Choroid plexus epithelial cell (primary cell): ENCODE data around the gene SCN5A.
A peak's percentile ranks its signal among the peaks of the same experiment; 100 is the strongest.

Experiments used
- DNase-seq: peaks from one replicate; pipeline ENCODE4 v3.0.0-alpha.2; 2010; ENCODE audit warnings: low read depth
- H3K4me3 ChIP-seq: 2 replicates; pipeline ENCODE4 v1.5.1; 2011; ENCODE audit warnings: low read depth, mild to moderate bottlenecking, control low read depth, low read length, moderate library complexity
- TF ChIP-seq, protein P1 (sequence below): conservative IDR thresholded peaks from 2 replicates; pipeline ENCODE4 v1.5.1; 2011; ENCODE audit warnings: low read depth, mild to moderate bottlenecking, control low read depth, inconsistent platforms, low read length, moderate library complexity

SCN5A gene

DNA sequence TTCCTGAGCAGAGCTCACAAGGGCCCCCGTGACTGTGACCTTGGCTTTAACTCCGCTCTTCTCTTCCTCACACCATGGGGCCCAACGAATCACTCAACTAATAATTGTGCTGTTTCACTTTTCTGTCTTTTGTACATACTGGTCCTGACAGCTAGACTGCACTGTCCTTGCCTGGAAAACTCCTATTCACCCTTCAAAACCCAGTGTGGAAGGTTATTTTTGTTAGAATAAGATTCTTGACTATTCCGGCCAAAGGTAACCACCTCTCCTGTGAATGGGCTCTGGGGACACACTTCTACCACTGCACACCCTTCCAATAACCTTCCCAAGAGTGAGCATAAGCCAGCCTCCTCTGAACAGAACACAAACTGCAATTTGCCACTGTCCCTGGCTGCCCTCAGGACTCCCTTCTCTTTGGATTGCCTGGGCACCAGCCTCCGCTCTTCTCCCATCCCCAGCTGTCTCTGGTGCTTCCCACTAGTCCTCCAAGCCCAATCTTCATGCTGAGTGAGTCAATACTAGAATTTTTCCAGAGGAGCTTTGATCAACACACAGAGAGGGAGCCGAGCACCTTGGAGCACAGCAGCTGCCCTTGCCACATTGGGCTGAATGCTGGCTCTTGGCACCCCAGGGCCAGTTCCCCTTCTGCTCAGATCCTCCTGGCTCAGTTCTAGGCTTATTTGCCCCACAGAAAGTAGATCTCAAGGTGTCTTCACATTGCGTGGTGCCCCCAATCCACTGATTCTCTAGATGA is 2.1 kb downstream of the SCN5A start:
- no peak overlapping the region for H3K4me3 ChIP-seq
- no peak for DNase-seq
- TF ChIP-seq, protein P1, sequence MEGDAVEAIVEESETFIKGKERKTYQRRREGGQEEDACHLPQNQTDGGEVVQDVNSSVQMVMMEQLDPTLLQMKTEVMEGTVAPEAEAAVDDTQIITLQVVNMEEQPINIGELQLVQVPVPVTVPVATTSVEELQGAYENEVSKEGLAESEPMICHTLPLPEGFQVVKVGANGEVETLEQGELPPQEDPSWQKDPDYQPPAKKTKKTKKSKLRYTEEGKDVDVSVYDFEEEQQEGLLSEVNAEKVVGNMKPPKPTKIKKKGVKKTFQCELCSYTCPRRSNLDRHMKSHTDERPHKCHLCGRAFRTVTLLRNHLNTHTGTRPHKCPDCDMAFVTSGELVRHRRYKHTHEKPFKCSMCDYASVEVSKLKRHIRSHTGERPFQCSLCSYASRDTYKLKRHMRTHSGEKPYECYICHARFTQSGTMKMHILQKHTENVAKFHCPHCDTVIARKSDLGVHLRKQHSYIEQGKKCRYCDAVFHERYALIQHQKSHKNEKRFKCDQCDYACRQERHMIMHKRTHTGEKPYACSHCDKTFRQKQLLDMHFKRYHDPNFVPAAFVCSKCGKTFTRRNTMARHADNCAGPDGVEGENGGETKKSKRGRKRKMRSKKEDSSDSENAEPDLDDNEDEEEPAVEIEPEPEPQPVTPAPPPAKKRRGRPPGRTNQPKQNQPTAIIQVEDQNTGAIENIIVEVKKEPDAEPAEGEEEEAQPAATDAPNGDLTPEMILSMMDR: no peak

DNA sequence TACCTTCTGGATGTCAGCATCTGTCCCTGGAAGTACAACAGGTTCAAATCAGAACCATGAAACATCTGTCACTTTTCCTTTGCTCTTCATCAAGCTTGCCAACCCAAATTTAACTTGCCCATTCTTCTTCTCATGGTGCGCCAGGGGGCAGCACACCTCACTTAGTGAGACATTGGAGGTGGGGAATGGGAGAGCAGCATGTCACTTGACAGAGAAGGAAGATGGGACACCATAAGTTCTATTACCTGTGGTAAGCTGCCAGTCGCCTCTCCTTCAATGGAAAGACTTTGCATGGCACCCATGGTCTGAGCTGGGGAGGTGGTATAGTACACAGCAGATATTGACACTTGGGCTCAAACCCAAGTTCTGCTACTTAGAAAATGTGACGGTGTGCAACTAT is 2.9 kb downstream of the SCN5A start:
- peak; percentile 44 for DNase-seq
- TF ChIP-seq, protein P1: peak; percentile 60
- no peak overlapping the region for H3K4me3 ChIP-seq

DNA sequence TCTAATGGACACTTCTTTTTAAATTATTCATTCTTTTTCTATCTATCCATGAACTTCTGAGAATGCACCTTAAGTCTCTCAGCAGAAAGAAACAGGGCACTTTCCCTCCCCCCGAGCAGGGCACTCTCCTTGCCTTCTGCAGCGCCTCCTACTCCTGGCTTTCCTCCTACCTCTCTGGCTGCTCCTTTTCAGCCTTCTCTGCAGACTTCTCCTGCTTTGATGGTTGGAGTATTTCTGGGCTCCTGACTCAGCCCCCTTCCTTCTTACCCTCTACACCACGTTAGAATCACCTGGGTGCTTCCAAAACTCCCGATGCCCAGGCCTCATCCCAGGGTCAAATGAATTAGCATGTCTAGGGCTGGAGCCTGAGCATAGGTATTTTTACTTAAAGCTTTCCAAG is 3.4 kb downstream of the SCN5A start:
- TF ChIP-seq, protein P1: no peak
- no peak overlapping the region for H3K4me3 ChIP-seq
- no peak for DNase-seq

DNA sequence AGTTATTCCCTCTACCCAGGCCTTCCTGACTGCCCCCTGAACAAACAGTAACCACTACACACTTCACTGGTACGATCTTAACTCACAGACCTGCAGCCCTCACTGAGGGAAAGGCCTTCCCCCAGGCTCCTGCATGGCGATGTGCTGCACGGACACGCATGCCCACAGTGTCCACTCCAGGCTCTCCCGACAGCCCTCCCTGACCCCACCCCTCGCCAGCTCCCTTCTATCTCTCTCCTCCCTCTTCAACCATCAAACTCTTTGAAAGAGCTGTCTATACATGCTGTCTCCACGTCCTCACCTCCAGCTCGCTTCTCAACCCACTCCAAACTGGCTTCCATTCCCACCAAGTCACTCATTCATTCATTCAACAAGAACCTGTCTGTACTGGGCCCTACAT is 3.9 kb downstream of the SCN5A start:
- TF ChIP-seq, protein P1: no peak
- no peak overlapping the region for H3K4me3 ChIP-seq
- no peak for DNase-seq

DNA sequence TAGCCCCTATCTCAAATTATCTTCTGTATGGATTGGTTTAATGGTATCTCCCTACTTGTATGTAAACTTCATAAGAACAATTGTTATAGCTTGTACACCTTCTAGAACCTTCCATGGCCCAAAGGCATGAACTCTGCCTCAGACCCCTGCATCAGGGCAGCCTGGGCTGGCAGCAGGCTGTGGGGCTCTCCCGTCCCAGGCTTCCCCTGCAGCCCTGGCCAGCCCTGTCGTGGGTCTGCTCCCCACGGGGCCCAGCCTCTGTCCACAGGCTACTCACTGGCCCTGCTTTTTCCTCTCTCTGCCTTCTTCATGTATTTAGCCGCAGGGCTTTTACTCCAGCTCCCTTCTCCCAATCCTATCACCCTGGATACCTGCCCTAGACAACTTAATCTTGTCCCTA is 4.4 kb downstream of the SCN5A start:
- TF ChIP-seq, protein P1: no peak
- no peak overlapping the region for H3K4me3 ChIP-seq
- no peak for DNase-seq

DNA sequence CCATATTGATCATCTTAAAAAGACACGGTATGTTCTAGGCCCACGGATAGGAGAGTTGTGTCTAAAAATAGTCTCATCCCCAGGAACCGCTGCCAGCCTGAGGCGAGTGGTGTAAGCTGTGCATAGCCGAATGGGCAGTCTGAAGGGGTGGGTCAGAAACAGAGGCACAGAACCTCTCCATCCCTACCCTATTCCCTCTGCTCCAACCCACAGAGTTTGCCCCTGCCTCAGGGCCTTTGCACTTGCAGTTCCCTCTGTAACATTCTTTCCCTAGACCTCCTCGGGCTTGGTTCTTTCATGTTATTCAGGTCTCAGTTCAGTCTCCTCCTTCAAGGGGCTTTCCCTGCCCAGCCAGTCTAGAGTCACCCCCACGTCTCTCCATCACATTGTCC is 4.8 kb downstream of the SCN5A start:
- no peak overlapping the region for H3K4me3 ChIP-seq
- TF ChIP-seq, protein P1: no peak
- no peak for DNase-seq

DNA sequence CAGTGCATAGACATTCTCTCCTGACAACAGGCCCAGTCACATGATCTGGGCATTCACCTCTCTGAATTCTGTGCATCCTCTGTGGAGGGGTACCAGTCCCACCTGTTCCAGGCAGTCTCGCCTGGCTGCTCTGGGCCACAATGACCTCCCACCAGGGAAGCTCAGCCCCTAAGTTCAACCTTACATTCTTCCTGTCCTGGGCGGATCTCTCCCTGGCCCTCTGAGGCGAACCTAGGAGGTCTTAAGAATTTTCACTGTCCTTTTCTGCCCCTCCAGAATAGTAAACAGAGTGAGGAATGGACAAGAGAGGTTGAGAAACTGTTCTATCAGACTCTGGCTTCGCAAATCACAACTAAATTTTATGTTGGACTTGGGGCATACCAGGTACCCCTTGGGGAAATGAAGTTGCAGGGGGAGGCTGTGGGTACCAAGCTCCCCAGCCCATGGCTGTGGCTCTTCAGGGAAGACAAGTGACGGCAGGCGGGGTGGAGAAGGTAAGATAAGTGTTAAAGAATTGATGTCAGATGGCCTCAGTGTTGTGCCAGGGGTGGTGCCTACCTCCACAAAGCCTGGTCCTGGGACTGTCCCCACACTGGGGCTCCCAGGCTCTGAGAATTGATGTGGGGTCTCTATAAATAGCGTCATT is 5.3 kb downstream of the SCN5A start:
- DNase-seq: no peak

More for the DNA sequence above, 5.3 kb downstream of the SCN5A start:
- TF ChIP-seq, protein P1: no peak
- no peak overlapping the region for H3K4me3 ChIP-seq
